HG02763 (cell line): ENCODE results near the gene CERT1.
A peak's percentile ranks its signal among the peaks of the same experiment; 100 is the strongest.
"Not testable (repeated sequence)": the region's sequence is repeated elsewhere in the genome, so short reads cannot be mapped to it uniquely, and the experiment has no call there.

Experiments
- ATAC-seq: cut with Tn5 transposase; IDR thresholded peaks from one replicate; pipeline ENCODE4 v1.9.1; 2021; ENCODE audit warnings: mild to moderate bottlenecking, moderate library complexity; ENCODE audit not compliant: unreplicated experiment

Gene CERT1, protein sequence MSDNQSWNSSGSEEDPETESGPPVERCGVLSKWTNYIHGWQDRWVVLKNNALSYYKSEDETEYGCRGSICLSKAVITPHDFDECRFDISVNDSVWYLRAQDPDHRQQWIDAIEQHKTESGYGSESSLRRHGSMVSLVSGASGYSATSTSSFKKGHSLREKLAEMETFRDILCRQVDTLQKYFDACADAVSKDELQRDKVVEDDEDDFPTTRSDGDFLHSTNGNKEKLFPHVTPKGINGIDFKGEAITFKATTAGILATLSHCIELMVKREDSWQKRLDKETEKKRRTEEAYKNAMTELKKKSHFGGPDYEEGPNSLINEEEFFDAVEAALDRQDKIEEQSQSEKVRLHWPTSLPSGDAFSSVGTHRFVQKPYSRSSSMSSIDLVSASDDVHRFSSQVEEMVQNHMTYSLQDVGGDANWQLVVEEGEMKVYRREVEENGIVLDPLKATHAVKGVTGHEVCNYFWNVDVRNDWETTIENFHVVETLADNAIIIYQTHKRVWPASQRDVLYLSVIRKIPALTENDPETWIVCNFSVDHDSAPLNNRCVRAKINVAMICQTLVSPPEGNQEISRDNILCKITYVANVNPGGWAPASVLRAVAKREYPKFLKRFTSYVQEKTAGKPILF

DNA sequence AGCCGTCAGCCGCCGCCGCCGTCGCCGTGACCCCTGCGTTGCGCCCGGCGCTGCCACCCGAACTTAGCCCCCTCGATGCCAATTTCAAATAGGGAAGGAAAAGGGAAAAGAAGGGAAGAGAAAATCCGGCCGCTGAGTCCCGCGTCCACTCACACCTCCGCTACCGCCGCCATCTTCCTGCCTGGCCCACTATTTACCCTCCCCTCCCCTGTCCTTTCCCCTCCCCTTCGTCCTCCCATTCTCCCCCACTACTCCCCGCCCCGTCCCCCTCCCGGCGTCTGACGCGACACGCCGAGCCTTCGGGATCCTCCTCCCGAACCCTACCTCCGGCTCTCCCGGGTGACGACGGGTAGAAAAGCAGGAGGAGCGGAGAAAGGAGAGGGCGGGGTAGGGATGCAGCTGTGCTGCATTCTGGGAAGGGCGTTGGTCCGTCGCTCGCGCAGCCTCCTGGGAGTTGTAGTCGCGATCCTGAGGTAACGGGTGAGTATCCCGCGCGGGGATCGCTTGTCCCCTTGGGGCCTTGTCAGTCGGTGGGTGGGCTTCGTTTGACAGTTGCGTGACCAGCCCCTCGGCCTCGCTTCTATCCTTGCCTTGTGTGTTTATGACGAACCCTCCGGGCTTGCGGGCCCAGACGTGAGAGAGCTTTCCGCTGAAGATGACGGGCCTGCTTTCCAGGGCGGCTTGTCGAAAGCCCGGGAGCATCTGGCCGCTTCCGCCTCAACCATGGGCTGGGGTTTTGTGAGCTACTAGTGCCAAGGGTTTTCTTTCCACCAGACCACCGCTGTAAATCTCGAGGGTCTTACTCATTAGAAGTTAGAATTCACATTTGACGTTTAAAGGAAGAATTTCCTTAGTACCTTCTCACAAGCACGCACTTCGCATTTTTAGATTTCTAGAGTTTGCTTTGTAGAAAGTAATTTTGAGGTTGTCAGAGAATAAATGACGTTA is at the start of gene CERT1, which contains the start of gene POLK:
CERT1 (minus strand) TSS at position 195 of the 948 bp plus-strand sequence. CDS start 422 bp downstream, outside the sequence.
POLK (plus strand) TSS at position 457 of the 948 bp plus-strand sequence.
- peak; percentile 81 for ATAC-seq

DNA sequence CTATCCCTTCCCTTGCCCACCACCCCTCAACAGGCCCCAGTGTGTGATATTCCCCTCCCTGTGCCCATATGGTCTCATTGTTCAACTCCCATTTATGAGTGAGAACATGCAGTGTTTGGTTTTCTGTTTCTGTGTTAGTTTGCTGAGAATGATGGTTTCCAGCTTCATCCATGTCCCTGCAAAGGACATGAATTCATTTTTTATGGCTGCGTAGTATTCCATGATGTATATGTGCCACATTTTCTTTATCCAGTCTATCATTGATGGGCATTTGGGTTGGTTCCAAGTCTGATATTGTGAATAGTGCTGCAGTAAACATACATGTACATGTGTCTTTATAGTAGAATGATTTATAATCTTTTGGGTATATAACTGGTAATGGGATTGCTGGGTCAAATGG is 49.2 kb upstream of the CERT1 start:
- ATAC-seq: not testable (repeated sequence)

DNA sequence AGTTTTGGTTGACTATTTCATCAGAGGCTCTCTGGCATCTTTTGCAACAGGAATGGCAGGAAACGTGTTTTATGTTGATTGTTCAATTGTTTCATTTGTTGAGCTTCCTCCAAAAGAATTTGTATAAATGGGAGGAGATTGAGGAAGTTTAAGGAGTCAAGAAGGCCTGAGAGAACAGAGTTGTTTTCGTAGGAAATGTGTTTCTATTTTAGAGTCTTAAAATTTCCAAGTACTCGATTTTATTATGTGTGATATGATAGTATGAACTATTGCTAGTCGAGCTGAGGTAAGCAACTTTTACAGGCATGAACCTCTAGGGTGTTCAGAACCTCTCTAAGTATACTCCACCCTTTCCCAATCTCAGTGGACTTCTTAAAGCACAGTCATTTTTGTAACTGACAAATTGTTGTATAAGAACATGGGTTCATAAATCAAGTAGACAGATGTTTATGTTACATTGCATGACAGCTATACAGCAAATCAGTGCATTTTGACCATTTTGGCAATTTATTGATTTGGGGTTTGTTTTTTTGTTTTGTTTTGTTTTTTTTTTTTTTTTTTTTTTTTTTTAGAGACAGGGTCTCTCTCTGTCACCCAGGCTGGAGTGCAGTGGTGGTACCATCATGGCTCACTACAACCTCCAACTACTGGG is 47.7 kb upstream of the CERT1 start:
- no peak for ATAC-seq

DNA sequence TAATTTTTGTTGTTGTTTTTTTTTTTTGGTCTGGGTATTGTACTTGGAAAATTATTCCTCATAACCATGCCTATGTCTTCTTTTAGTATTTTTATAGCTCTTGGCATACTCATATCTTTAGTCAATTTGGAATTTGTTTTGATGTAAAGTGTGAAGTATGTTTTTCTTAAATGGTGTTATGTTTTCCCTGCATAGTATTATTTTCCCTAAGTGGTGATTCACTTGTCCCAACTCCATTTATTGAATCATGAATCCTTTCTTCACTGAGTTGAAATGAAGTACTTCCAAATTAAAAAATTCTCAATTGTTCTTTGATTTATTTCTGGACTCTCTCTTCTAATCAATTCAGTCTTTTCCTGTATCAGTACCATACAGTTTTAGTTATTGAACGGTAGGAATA is 46.8 kb upstream of the CERT1 start:
- no peak for ATAC-seq

DNA sequence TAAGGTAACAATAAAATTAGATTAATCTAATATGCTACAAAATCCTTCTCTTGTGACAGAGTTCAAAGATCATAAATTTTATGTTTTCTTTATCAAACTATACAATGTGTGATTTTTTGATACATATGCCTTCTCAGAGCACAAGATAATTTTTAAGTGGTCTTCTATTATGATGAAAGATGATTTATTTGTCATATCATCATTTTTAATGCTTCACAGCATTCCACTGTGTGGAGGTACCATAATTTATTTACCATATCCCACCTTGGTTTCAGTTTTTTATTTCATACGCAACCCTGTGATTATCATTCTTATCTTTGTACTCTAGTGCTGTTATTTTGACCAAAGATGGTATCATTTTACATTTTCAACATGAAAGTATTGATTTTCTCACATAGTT is 41.9 kb upstream of the CERT1 start:
- no peak for ATAC-seq

DNA sequence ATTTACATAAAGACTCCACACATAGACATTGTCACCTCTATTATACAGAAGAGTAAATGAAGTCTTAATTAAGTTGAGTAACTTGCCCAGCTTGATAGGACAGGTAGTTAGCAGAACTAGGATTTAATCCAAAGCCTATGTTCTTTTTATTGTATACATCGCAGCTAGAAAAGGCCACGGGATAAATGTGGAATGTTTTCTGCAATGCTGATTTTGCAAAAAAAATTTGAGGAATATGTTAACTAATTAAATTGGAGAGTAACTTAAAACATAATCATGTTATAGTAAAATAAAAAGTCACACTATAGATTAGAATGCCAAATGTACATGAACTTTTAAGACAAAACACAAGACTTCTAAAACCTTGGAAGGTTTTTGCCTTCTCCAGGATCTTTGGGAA is 41.3 kb upstream of the CERT1 start:
- no peak for ATAC-seq

DNA sequence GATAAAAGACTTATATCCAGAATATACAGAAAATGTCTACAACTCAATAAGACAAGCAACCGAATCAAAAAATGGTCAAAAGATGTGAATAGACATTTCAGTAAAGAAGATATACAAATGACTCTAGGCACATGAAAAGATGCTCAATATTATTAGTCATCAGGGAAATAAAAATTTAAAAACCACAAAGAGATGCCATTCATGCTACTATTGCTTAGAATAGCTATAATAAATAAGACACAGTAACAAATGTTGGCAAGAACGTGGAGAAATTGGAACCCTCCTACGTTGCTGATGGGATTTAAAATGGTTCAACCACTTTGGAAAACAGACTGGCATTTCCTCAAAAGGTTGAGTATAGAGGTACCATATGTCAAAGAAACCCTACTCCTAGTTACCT is 40.0 kb upstream of the CERT1 start:
- ATAC-seq: no peak

DNA sequence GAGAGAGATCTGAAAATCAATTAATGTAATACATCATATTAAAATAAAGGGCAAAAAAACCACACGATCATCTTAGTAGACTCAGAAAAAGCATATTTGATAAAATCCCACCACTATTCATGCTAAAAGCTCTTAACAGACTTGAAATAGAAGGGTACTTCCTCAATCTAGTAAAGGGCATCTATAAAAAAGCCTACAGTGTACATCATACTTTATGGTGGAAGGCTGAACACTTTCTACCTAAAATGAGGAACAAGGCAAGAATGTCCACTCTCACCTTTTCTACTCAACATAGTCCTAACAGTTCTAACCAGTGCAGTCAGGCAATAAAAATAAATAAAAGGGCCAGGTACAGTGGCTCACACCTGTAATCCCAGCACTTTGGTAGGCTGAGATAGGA is 39.2 kb upstream of the CERT1 start:
- ATAC-seq: no peak

DNA sequence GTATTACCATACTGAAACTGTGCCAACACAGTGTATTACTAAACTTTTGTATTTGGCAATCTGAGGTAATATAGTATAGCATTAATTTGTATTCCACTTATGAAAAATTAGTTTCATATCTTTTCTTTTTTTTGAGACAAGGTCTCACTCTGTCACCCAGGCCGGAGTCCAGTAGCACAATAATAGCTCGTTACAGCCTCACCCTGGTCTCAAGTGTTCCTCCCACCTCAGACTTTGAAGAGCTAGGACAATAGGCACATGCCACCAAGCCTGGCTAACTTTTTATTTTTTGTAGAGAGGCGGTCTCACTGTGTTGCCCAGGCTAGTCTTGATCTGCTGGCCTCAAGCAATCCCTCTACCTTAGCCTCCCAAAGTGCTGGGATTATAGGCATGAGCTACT is 36.4 kb upstream of the CERT1 start:
- no peak for ATAC-seq

DNA sequence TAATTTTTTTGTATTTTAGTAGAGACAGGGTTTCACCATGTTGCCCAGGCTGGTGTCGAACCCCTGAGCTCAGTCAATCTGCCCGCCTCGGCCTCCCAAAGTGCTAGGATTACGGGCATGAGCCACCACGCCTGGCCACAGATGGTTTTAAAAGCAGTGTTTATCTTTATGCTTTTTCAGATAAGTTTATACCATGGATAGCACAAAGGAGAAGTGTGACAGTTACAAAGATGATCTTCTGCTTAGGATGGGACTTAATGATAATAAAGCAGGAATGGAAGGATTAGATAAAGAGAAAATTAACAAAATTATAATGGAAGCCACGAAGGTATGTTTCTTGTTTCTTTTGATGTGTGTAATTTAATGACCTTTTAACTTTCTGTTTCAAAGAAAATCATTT is 35.4 kb upstream of the CERT1 start:
- no peak for ATAC-seq

DNA sequence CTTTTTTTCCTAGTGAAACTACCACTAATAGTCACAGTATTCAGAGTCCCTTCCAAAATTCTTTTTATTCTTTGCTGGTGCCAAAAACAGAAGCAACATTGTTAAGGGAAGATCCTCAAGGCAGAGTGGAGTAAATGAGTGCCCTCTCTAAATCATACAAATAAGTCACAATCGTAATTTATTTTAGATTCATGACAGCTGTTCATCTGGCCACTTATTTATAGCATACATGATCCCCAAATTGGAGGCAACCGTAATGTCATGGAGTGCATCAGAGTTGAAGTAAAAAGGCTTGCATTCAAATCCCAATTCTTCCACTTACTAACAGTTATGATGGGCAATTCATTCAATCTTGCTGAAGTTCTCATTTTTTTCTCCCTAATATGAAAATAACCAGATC is 33.7 kb upstream of the CERT1 start:
- no peak for ATAC-seq

DNA sequence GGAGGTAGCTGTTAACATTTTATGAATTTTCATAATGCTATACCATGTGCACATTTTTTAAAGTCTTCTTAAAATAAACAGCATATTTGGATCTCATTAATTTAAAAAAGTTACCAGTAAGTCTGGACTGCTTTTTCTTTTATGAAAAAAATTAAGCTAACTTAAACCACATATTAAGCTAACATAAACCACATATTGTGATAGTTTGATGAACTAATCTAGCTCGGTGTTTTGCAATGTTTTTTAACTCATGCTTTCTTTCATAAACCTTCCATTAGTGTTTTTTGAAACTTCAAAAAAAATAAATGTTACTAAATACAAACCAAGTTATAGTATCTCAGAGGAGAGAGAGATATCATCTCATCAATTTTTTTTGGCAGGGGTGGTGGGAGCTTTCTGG is 26.8 kb upstream of the CERT1 start:
- ATAC-seq: no peak

DNA sequence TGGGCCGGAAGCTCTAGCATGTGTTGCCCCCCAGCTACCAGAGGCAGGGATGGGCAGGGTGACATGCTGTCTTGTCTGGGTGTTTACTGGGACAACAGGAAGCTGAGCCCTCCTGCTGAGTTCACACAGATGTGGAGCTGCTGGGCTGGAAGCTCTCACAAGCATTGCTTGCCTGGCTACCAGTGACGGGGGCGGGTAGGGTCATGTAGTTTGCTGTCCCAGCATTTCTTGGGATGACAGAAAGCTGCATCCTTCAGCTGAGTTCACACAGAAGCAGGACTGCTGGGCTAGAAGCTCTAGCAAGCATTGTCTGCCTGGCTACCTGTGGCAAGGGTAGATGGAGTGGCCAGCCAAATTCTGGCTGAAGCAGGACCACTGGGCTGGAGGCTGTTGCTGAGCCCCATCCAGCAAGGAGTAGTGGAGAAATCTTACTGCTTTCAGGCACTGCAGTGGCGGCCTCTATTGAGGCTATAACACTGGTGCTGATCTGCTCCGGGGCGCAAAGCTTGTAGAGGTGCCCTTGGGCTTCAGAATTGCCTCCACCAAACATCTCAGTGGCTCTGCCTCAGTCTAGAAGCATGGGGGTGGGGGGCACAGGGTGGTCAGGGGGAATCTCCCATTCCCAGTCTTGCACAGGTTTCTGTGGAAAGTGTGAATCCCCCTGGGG is 25.4 kb upstream of the CERT1 start:
- no peak for ATAC-seq

DNA sequence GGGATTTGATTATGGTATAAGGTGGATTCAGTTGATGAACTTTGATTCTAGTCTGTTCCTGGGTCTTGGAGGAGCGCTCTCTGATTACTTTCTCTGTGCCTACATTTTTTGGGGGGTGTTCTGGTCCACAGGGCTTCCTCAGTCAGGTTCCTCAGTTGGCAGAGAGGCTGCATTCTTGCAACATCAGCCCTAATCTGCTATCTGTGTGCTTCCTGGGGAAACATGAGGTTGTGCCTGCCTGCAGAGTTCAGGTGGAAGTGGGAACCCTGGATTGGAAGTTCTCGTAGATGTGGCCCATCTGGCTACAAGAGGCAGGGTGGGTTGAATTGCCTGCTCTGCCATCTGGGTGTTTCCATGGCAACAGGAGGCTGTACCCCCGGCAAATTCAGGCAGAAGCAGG is 24.7 kb upstream of the CERT1 start:
- no peak for ATAC-seq

DNA sequence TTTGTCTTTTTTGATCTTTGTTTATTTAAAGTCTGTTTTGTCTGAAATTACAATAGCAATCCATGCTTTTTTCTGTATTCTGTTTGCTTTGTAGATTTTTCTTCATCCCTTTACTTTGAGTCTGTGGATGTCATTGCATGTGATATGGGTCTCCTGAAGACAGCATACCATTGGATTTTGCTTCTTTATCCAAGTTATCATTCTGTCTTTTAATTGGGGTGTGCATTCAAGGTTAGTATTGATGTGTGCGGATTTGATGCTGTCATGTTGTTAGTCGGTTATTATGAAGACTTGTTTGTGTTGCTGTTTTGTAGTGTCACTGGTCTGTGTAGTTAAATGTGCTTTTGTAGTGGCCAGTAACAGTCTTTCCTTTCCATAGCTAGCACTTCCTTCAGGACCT is 23.3 kb upstream of the CERT1 start:
- no peak for ATAC-seq

DNA sequence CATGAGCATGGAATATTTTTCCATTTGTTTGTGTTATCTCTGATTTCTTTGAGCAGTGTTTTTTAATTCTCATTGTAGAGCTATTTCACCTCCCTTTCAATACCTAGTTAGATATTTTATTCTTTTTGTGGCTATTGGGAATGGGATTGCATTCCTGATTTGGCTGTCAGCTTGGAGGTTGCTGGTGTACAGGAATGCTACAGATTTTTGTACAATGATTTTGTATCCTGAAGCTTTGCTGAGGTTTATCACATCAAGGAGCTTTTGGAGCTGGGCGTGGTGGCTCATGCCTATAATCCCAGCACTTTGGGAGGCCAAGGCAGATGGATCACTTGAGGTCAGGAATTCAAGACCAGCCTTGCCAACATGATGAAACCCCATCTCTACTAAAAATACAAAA is 22.3 kb upstream of the CERT1 start:
- not testable (repeated sequence) for ATAC-seq

DNA sequence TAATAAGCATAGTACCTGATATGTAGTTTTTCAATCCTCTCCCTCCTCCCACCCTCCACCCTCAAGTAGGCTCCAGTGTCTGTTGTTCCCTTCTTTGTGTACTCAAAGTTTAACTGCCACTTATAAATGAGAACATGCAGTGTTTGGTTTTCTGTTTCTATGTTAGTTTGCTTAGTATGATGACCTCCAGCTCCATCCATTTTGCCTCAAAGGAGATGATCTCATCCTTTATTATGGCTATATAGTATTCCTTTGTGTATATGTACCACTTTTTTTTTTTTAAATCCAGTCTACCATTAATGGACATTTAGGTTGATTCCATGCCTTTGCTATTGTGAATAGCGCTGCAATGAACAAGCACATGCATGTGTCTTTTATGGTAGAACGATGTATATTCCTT is 20.8 kb upstream of the CERT1 start:
- ATAC-seq: no peak

DNA sequence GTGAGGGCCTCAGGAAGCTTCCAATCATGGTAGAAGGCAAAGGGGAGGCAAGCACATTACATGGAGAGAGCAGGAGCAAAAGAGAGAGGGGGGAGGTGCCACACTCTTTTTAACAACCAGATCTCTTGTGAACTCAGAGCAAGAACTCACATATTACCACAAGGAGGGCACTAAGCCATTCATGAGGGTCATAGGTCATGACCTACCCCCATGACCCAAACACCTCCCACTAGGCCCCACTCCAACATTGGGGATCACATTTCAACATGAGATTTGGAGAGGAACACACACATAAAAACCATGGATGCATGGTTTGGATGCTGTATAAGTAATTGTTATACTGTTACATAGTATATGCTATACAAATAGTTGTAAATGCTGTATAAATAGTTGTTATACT is 17.8 kb upstream of the CERT1 start:
- no peak for ATAC-seq

DNA sequence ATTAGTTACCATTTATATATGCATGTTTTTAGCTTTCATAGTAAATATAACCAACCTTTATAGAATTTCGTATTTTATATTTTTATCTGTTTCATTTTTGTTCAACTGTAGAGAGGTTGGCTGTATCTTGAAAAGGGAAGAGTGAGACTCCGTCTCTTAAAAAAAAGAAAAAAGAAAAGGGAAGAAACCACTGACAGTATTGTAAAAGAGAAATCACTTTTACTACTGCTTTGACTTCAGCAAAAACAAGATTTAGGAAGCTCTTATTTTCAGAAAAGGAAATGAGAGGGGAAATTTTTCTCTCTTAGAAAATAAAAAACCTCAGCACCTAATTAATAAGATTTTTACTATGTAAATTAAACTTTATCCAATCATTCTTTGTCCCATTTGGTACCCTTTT is 14.6 kb upstream of the CERT1 start:
- no peak for ATAC-seq

DNA sequence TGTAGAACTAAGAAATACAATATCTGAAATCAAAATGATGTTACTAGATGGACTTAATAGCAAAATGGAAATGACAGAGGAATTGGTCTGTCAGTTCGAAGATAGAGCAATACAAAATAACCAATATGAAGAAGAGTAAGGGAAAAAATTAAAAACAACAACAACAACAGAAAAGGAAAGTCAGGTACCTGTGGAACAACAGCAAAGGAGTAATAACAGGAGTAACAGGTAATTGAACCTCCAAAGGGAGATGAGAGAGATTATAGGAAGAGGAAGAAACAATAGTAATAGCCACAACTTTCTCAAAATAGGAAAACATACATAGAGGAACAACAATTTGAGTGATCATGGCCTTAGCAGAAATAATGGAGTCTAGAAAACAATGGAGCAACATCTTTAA is 13.9 kb upstream of the CERT1 start:
- ATAC-seq: no peak
